Body of pancreas (tissue), 4 donors: ENCODE data around the gene CCDC120.

Source experiments
- POLR2A ChIP-seq, 3 donors: fragments of 450-650 bp; IDR thresholded peaks; one replicate each; pipeline ENCODE4 v1.6.1; 2016; ENCODE audit warnings: antibody characterized with exemption in 3 of 3, mild to moderate bottlenecking in 2 of 3
- TF ChIP-seq, protein P1 (sequence below), 7 experiments: fragments of 450-650 bp in 4 of 7; fragments of 200-600 bp in 3 of 7; sonication (generic) in 3 of 7; IDR thresholded peaks; one replicate each; pipeline ENCODE4 v1.5.1; 2016 to 2019; ENCODE audit warnings: antibody characterized with exemption in 7 of 7

DNA sequence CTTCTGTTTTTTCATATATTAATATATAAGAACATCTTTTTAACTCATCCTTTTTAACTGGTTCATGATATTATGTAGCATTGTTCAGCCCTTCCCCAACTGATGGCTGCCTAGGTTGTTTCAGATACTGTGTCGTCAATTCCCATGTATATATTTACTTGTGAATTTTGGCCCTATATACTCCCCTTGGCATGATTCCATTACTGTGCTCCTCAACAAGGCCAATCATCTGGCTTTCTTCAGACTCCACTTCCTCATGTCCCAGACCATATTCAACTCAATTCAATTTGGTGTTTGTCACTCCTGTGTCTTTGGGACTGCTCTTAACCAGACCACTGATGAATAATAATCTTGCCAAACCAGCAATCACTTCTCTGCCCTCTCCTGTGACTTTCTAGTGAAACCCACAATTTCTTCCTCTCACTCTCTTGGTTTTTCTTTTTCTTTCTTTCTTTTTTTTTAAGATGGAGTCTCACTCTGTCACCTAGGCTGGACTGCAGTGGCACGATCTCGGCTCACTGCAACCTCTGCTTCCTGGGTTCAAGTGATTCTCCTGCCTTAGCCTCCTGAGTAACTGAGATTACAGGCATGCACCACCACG, 23.6 kb downstream of the CCDC120 start:
- no peak for TF ChIP-seq POLR2A (IDR thresholded peaks at IDR 0.05)
- TF ChIP-seq, protein P1, sequence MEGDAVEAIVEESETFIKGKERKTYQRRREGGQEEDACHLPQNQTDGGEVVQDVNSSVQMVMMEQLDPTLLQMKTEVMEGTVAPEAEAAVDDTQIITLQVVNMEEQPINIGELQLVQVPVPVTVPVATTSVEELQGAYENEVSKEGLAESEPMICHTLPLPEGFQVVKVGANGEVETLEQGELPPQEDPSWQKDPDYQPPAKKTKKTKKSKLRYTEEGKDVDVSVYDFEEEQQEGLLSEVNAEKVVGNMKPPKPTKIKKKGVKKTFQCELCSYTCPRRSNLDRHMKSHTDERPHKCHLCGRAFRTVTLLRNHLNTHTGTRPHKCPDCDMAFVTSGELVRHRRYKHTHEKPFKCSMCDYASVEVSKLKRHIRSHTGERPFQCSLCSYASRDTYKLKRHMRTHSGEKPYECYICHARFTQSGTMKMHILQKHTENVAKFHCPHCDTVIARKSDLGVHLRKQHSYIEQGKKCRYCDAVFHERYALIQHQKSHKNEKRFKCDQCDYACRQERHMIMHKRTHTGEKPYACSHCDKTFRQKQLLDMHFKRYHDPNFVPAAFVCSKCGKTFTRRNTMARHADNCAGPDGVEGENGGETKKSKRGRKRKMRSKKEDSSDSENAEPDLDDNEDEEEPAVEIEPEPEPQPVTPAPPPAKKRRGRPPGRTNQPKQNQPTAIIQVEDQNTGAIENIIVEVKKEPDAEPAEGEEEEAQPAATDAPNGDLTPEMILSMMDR (IDR thresholded peaks at IDR 0.05): no peak
